ENCODE results near the gene TMC8. TPM values are rescaled to one million over a fixed set of nuclear protein-coding genes. Genes with fewer than 3 reads are reported as not detected.
"Not testable (repeated sequence)": the region's sequence is repeated elsewhere in the genome, so short reads cannot be mapped to it uniquely, and the experiment has no call there.

Gene TMC8
- total RNA-seq, 1 donor from 2014 or later: 0.94 TPM

DNA sequence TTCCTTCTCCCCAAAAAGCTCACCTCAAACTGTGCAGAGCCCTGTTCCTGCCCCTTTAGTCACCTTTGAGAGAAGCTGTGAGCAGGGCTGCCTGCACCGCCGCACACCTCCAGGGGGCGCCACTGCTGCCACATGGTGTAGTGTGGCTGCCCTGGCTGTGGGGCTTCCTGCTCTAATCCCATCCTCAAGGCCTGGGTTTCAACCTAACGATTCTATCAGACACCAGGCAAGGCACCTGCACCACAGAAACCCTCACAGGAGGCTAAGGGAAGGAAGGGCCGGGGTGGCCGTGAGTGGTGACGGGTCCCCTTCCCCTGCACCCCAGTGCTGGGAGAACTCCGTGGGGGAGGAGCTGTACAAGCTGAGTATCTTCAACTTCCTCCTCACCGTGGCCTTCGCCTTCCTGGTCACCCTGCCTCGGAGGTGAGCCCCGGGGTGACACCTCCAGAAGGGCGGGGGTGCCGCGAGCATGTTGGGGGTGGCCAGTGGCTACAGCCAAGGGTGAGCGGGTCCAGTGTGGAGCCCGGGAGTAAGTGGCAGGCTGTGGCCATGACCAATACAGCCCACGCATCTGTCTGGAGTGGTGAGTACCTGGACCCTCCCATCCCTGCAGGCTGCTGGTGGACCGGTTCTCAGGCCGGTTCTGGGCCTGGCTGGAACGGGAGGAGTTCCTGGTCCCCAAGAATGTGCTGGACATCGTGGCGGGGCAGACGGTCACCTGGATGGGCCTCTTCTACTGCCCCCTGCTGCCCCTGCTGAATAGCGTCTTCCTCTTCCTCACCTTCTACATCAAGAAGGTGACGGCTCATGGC lies 7.0 kb downstream of the TMC8 start:
- DNase-seq: no peak

DNA sequence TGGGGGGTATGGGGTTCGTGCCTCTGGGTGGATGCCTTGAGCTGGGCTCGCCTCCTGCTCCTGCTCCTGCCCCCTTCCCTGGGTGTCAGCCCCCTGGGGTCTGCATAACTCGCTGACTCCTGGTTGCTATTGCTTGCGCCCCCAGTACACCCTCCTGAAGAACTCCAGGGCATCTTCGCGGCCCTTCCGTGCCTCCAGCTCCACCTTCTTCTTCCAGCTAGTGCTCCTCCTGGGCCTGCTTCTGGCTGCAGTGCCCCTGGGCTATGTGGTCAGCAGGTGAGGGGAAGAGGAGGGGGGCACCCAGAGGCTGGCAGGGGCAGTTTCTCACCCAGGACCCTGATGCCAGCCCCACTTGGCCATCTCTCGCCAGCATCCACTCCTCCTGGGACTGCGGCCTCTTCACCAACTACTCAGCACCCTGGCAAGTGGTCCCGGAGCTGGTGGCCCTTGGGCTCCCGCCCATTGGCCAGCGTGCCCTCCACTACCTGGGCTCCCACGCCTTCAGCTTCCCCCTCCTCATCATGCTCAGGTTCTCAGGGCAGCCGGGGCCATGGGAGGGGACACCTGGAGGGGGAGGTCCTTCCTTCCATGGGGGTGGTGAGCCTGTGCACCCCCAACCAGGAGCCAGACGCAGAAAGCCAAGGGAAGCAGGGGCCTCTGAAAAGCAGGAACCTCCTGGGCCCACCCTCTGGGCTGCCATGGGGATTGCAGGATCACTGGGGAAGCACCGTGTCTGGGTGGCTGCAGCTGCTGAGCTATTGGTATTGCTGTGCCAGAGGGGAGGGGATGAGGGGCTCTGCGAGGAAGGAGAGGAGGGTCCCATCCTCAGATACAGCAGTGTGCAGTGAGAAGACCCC lies 7.9 kb downstream of the TMC8 start:
- no peak for DNase-seq

DNA sequence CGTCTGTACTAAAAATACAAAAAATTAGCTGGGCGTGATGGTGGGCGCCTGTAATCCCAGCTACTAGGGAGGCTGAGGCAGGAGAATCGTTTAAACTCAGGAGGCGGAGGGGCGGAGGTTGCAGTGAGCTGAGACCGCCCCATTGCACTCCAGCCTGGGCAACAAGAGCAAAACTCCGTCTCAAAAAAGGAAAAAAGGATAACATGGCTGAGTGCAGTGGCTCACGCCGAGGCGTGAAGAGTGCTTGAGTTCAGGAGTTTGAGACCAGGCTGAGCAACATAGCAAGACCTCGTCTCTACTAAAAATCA lies 9.2 kb downstream of the TMC8 start:
- DNase-seq: not testable (repeated sequence)

DNA sequence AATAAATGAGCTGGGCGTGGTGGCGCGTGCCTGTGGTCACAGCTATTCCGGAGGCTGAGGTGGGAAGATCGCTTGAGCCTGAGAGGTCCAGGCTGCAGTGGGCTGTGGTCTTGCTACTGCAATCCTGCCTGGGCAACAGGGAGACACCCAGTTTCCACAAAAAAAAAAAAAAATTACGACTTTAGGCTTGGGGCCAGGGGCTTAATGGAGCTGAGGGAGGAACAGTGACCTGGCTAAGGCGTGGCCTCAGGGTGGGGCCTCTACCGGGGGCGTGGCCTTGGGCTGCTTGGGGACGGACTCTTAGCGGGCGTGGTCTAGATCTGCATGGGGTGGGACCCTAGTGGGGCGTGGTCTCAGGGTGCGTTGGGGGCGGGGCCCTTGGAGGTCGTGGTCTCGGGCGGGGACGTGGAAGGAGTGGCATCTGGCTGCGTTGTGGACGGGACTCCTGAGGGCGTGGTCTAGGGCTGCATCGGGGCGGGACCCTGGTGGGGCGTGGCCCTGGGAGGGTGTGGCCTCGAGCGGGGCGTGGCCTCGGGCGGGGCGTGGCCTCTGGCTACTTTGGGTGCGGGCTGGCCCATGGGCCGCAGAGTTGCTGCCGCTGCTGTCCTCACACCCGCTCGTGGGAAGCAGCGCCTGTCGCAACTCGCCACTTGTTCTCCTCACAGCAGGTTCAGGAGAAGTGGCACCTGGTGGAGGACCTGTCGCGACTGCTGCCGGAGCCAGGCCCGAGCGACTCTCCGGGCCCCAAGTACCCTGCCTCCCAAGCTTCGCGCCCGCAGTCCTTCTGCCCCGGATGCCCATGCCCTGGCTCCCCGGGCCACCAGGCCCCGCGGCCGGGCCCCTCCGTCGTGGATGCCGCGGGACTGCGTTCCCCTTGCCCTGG lies 9.8 kb downstream of the TMC8 start:
- peak; percentile 41 for DNase-seq

DNA sequence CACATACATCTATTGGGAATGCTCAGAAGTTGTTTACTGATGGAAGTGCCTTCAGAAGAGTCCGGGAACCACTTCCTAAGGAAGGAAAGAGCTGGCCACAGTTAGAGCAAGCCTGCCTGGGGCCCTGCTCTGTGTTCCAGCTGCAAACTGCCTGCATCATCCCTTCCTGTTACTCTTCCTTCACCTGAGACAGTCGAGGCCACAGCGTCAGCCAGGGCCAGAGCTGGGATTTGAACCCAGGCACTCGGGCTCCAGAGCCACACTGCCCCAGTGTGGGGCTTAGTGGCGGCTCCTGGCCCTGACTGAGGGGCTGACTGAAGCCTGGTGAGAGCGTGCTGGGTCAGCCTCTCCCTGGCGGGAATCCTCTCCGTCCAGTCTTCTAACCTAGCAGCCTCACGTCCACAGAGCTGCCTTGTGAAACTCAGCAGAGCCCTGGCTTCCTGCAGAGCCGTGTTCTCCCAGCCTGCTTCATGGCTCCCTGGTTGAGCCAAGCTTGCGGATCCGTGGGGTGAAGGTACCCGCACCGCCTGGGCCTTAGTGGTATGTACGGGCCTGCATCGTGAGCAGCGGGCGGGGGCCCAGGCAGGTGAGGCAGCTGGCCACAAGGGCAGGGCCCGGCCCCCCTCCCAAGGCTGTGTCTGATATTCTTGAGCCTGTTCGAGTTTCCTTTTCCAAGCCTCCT lies 11.0 kb downstream of the TMC8 start:
- no peak for DNase-seq

DNA sequence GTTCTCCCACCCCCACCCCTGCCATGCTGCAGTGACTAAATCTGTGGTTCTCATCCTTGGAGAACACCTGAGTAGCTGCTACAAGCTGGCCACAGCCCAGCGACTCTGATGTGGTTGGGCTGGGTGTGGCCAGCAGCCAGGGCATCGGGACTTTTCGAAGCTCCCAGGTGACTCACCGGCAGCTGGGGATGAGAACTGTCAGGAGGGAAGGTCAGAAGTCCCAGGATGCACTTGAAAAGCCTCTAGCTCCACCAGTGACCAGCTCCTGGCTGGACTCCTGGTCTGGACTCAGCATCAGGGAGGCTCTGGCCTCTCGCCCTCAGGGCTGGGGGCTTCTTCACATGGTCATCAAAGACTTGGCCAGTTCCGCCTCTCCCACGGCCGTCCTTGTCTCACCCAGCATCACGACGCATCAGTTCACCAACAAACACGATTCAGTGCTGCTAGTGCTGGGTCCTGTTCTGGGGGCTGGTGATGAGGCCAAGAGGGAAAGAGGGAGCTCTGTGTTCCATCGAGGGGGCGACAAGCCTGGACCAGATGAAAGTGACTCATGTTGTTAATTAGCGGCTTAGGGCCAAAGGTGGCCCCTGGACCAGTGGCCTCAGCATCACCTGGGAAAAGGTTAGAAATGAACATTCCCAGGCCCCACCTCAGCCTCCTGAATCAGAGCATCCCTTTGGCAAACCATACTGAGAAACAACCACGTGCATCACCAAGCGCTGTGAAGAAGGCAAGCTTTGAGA lies 11.7 kb downstream of the TMC8 start:
- DNase-seq: no peak

DNA sequence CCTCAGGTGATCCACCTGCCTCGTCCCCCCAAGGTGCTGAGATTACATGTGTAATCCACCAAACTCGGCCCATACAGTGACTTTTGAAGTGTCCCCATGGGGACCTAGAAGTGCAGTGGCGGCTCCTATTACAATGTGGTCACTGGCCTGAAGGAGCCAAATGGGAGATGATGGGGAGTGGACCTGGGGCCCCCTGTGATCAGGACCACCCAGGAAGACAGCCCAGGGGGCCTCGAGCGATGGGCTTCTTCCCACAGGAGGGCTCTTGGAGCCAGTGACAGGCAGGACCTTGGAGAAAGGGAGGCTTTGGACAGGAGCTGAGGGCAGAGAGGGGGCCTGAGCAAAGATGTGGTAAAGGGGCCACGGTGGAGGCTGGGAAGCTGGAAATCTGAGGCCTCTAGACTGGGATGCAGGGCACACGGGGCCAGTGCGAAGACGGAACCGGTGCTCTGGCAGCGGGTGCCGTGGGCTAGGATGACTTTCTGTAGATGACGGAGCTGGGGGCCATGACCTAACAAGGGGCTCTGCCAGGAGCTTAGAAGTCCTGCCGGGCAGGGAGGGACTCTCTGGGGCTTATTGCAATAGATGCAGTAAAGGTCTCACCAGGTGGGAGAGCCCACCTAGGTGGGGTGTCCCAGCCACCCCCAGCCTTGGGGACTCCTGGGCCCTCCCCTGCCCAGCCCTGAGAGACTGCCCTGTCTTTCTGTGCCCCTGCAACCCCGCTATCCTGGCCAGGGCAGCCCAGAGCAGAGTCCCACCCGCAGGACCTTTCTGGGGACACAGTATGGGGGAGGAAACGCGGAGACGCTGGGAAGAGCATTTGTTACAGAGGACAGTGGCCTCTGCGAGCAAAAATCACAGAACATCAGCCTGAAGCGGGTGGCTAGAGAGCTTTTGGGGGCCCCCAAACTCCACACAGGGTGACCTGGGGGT lies 12.9 kb downstream of the TMC8 start:
- no peak for DNase-seq

DNA sequence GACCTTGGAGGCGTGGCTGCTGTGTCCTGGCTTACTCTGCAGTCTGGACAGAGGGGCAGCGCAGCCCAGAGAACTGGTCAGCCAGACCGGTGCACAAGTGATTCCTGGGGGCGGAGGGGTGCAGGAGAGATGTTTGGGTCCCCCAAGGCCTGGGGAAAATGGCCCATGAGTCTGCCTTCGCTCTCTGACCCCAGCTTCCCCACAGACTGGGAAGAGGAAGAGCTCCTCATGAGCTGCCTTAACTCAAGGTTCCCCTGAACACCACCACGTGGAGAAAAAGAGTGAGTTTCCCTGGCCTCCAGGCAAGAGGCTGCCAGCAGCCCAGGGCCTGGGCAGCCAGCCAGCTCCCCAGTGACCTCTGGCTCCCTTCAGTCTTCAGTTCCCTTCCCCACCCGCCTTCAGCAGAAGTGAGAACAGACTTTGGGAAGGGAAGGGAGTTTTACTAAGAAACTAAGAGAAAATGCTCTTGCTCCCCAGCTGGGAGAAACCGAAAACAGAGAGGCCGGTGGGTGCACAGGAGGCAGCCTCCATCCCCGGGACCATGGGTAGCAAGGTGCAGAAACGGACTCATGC lies 13.7 kb downstream of the TMC8 start:
- DNase-seq: peak; percentile 56

DNA sequence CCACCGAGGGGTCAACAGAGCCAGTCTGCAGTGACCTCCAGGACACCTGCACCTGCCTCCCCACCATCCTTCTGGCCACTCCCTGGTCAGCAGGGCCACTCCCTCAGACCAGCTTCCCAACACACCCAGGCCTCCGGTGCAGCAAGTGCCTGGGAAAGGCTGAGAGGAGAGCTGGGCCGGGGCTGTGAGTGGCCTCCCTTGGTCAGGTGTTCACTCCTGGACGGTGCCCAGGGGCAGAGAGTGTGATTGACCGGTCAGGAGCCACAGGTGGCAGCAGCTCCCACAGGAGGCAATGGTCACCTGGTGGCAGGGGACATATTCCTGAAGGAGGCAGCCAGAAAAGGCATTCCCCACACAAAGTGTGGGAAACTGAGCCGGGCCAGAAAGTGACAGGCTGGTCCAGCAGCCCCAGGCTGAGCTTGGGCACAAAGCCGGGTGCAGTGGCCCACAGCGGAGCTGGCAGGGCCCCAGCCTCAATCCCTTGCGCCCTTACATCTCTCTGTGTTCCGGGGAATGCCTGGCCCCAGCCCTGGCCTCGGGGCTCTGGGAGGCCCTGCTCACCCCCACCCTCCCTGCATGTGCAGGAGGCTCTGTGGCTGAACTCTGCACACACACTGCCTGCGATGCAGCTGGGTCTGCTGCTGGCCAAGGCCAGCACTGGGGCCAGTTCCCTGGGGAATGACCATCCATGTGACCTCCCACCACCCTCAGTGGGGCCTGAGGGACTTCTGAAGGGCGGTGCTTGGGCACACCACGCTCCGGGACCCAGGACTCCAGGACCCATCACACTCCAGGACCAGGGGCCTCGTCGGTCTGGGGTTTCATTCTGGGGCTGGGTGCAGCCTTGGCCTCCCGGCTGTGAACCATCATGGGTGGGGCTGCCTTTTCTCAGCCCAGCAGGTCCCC lies 14.4 kb downstream of the TMC8 start:
- no peak for DNase-seq

DNA sequence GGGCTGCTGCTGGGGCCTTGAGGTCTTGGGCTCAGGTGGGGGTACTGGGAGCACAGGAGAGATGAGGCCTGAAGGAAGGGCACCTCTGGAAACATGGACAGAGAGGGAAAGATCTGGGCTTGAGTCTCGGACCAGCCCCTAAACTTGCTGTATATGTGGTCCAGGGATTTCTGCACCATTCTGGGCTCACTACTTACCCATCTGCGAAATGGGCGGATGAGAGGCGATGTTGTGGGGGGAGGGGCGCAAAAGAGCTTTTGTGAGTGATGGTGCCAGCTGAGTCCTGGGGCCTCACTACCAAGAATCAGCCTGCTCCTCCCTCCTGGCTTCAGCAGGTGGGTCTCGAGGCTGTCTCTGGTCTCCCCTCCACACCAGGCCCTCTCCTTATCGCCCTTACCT lies 15.9 kb downstream of the TMC8 start:
- DNase-seq: no peak

DNA sequence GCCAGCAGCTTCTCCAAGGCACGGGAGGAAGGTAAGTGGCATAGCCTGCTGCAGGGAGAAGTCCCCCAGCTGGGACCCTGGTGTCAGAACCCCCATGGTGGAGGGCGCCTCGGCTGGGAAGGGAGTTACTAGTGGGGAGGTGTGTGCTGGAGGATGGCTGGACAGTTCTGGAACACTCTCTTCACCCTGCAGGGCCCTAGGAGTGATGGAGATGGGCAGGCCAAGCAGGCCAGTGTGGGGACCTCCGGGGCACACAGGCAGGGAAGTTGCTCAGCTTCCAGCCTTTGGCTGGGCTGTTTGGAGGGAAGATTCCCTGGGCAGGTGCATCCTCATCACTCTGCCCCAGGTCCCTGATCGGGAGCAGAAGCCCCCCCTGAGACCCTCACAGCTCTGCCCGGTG lies 16.3 kb downstream of the TMC8 start:
- DNase-seq: no peak

DNA sequence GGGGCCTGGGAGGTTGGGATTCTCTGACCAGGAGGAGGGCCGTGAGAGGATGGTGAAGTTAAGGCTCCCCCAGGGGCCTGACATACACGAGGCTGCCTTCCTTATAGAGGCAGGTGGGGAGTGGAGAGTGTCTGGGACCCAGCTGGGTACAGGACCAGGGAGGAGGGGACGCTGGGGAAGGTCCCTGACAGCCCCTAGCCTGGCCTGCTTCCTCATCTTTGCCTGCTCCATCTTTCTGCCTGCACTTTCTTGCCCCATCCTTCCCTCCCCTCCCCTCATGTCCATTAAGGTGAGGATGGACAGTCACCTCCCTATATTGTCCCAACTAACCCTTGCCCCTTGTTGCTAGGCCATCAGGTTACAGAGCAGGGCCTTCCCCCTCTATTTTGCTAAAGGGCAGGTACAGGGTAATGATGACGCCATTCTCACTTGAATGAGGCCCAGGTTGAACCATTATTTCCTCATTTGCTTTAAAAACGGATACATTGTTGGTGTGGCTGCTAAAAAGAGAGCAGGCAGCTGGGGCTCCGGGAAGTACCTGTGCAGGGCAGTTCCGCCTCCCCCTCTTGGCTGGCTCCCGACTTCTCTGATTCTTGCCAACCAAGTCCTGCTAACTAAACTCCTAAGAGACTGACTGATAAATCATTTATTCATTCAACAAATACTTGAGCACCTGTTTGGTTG lies 16.9 kb downstream of the TMC8 start:
- DNase-seq: no peak

DNA sequence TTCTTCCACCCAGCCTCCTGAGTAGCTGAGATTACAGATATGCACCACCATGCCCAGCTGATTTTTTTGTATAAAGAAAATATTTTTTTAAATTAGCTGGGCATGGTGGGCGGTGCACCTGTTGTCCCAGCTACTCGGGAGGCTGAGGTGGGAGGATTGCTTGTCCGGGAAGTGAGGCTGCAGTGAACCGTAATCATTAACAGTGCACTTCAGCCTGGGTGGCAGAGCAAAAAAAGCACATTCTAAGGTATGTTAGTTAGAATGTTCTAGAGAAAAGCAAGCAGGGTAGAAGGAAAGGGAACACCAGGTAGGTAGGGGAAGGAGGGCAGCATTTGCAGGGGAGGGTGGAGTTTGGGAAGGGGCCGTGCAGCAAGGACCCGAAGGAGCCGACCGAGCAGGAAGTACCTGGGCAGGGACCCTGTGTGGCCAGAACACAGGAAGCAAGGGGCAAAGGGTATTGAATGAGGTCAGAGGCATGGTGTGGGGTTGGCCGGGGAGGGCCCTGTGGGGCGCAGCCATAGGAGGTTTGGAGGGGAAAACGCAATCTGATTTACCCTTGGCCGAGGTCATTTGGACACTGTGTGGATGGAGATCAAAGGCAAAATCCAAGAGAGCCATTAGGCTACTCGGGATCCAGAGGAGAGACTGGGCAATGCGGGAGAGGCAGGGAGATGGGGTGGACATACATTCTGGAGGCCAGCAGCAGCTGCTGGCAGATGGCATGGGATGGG lies 17.9 kb downstream of the TMC8 start:
- no peak for DNase-seq

DNA sequence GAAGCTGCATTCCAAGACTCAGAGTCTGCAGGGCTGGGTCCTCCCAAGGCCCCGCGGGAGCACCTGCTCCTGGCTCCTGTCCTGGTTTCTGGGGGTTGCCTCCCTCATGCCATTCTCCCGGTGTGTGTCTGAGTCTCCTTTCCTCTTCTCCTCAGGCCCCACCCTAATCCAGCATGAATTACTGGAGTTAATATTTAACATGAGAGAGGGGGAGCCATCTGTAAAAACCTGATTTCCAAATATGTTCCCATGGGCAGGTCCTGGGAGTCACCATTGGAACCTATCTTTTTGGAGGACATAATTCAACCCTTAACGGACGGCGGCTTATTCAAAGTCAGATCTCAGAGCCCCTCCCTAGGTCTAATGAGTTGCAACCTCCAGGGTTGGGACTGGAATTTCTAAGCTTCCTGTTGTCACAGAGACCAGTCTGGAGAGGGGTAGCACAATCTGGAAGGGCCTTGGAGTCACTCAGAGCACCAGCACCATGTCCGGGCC lies 21.0 kb downstream of the TMC8 start:
- no peak for DNase-seq

DNA sequence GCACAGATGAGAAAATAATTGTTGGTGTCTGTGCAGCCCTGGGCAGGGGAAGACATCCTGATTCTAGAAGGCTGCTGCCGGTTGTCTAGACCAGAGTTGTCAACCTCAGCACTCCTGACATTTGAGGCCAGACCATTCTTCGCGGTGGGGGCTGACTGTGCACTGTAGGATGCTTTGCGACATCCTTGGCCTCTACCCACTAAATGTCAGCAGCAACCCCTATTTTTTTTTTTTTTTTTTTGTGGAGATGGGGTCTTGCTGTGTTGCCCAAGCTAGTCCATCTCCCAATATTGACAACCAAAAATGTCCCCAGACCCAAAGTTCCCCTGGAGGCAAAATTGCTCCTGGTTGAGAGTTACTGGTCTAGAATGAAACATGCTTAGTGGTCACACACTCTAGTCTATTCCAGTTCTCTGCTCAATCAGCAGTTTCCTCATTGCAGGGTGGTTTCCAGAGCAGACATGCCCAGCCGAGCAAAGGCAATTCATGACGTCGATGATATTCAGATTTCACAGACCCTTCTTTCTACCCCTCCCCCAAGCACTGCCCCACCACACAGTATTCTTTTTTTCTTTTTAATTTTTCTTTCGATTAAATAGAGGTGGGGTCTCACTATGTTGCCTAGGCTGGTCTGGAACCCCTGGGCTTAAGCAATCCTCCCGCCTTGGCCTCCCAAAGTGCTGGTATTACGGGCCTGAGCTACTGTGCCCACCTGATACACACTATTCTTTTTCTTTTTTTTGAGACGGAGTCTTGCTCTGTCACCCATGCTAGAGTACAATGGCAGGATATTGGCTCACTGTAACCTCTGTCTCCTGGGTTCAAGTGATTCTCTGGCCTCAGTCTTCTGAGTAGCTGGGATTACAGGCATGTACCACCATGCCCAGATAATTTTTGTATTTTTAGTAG lies 24.6 kb downstream of the TMC8 start:
- DNase-seq: no peak

DNA sequence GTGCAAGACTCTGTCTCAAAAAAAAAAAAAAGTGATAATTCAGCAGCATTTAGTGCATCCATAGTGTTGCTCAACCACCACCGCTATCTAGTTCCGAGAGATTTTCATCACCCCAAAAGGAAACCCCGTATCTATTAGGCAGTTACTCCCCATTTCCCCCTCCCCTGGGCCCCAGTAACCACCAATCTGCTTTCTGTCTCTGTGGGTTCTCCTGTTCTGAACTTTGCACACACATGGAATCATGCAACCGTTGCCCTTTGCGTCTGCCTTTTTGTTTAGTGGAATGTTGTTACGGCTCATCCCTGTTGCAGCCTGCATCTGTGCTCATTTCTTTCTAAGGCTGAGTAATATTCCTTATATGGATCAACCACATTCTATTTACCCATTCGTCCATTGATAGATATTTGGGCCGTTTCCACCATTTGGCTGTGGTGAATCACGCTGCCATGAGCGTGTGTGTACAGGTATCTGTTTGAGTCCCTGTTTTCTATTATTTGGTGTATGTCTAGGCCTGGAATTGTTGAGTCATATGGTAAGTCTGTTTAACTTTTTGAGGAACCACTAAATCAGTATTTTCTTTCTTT lies 29.1 kb downstream of the TMC8 start:
- DNase-seq: no peak
